ENCODE data around the gene LOC128125822.

LOC128125822 gene

DNA sequence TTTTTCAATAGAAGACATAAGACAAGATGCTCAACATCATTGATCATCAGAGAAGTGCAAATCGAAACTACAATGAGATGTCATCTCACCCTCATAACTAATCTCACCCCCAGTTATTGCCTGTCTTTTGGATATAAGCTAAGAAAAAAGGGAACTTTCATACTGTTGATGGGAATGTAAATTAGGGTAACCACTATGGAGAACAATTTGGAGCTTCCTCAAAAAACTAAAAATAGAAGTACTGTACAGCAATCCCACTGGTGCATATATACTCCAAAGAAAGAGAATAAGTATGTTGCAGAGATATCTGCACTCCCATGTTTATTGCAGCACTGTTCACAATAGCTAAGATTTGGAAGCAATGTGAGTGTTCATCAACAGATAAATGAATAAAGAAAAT is 37.0 kb downstream of the LOC128125822 start:
- Histone ChIP-seq H3K79me2 (ENCODE audit: control insufficient read depth, insufficient read depth, low read length) (no peaks in the 10 kb centered on the region), H3K36me3 (ENCODE audit: control insufficient read depth in 2 of 2, extremely low read depth in 1 of 2, insufficient read depth in 2 of 2, low read length in 2 of 2) (no peaks in the 10 kb centered on the region), H3K4me1 (ENCODE audit: control insufficient read depth, extremely low read depth, insufficient read depth, low read length) (no peaks in the 10 kb centered on the region), H3K4me3 (replicated peaks in 1 of 3; ENCODE audit: insufficient read depth in 1 of 3, low read depth in 1 of 3, low read length in 3 of 3) (no peak overlapping the region), H3K27ac (ENCODE audit: insufficient read depth, low read depth, low read length) (no peak overlapping the region), H3K9me3 (replicated peaks; ENCODE audit: control insufficient read depth, insufficient read depth, low read length) (no peaks in the 10 kb centered on the region), H3K4me2 (ENCODE audit: insufficient read depth, low read length) (no peak overlapping the region), H3K9ac (replicated peaks; ENCODE audit: extremely low read depth, insufficient read depth, low read length) (no peak overlapping the region), H2AFZ (ENCODE audit: low read depth, low read length) (no peak overlapping the region), H3K27me3 (ENCODE audit: control insufficient read depth in 2 of 2, insufficient read depth in 2 of 2, low read length in 2 of 2) (no peaks in the 10 kb centered on the region), H3K9me1 (replicated peaks; ENCODE audit: control insufficient read depth, extremely low read depth, insufficient read depth, low read length) (no peaks in the 10 kb centered on the region), H4K20me1 (replicated peaks; ENCODE audit: control insufficient read depth, extremely low read depth, insufficient read depth, low read length) (no peaks in the 10 kb centered on the region)
- FAIRE-seq (no peak), DNase-seq (ENCODE audit: low read depth, low spot score) (no peak)
- CTCF ChIA-PET, result interaction anchor here (1.8 kb wide), 1 partner anchor 11 kb away, joined by 8 read pairs; no protein-coding TSS in a partner anchor
- POLR2A ChIA-PET, result interaction anchor here (0.6 kb wide), 1 partner anchor 45 kb away, joined by 3 read pairs; no protein-coding TSS in a partner anchor
- BruUV-seq (replicated peaks), result no TSS peak
- TF ChIP-seq EZH2 (IDR thresholded peaks at IDR 0.05; ENCODE audit: borderline replicate concordance, low read depth, low read length, severe bottlenecking) (no peak), JUN (IDR thresholded peaks at IDR 0.05; ENCODE audit: borderline replicate concordance, insufficient read depth, insufficient read length, low read depth) (no peak), MAX (IDR thresholded peaks at IDR 0.05; ENCODE audit: insufficient read depth, insufficient read length) (no peak), FOS (IDR thresholded peaks at IDR 0.05; ENCODE audit: borderline replicate concordance, insufficient read depth, low read length) (no peak), MYC (IDR thresholded peaks at IDR 0.05; ENCODE audit: low read depth, low read length) (no peak)
- dilution Hi-C loops (cut with MboI; ENCODE audit: extremely low pct_ligation_motif_present, low sequenced_read_pairs), result no loop called here
- intact Hi-C loops (cut with micrococcal nuclease), result no loop called here

DNA sequence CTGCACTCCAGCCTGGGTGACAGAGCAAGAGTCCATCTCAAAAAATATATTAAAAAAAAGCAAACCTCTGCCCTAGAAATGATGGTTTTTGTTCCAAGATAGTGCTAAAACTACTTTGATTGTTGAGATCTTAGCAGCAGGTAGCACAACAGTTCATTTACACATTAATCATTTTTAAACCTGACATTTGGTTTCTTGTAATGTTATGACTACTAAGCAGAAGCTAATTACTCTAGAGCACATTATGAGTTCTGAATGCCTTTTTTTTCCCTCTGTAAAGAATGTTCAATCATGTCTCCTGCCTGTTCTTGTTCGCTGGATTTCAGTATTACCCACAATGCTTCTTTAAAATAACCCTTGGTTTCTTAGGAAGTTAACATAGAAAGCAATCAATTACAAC is 38.7 kb downstream of the LOC128125822 start:
- Histone ChIP-seq H3K4me2 (ENCODE audit: insufficient read depth, low read length) (no peak overlapping the region), H3K27ac (ENCODE audit: insufficient read depth, low read depth, low read length) (no peak overlapping the region), H3K4me3 (replicated peaks in 1 of 3; ENCODE audit: insufficient read depth in 1 of 3, low read depth in 1 of 3, low read length in 3 of 3) (no peak overlapping the region), H3K9me1 (replicated peaks; ENCODE audit: control insufficient read depth, extremely low read depth, insufficient read depth, low read length) (no peaks in the 10 kb centered on the region), H2AFZ (ENCODE audit: low read depth, low read length) (no peak overlapping the region), H3K27me3 (ENCODE audit: control insufficient read depth in 2 of 2, insufficient read depth in 2 of 2, low read length in 2 of 2) (no peaks in the 10 kb centered on the region), H3K9ac (replicated peaks; ENCODE audit: extremely low read depth, insufficient read depth, low read length) (no peak overlapping the region), H4K20me1 (replicated peaks; ENCODE audit: control insufficient read depth, extremely low read depth, insufficient read depth, low read length) (no peaks in the 10 kb centered on the region), H3K4me1 (ENCODE audit: control insufficient read depth, extremely low read depth, insufficient read depth, low read length) (no peaks in the 10 kb centered on the region), H3K79me2 (ENCODE audit: control insufficient read depth, insufficient read depth, low read length) (no peaks in the 10 kb centered on the region), H3K9me3 (replicated peaks; ENCODE audit: control insufficient read depth, insufficient read depth, low read length) (no peaks in the 10 kb centered on the region), H3K36me3 (ENCODE audit: control insufficient read depth in 2 of 2, extremely low read depth in 1 of 2, insufficient read depth in 2 of 2, low read length in 2 of 2) (no peaks in the 10 kb centered on the region)
- no TSS peak for BruUV-seq (replicated peaks)
- FAIRE-seq (no peak), DNase-seq (ENCODE audit: low read depth, low spot score) (no peak)
- POLR2A ChIA-PET, result no interaction called here
- TF ChIP-seq GATA2 (IDR thresholded peaks at IDR 0.05; ENCODE audit: insufficient read depth, insufficient read length, low read depth, low read length), result no peak
- TF ChIP-seq EZH2 (IDR thresholded peaks at IDR 0.05; ENCODE audit: borderline replicate concordance, low read depth, low read length, severe bottlenecking), result no peak
- no peak for TF ChIP-seq JUN (IDR thresholded peaks at IDR 0.05; ENCODE audit: borderline replicate concordance, insufficient read depth, insufficient read length, low read depth)
- intact Hi-C loops (cut with micrococcal nuclease), result no loop called here
- dilution Hi-C loops (cut with MboI; ENCODE audit: extremely low pct_ligation_motif_present, low sequenced_read_pairs), result no loop called here
- CTCF ChIA-PET, result interaction anchor here (4.0 kb wide), 1 partner anchor 13 kb away, joined by 25 read pairs; no protein-coding TSS in a partner anchor

All from endothelial cell of umbilical vein (primary cell).